Activated T-cell treated with anti-CD3 and anti-CD28 coated beads, Interleukin-2, amount 50 U/mL, for 48 hours (primary cell): Measurements from ENCODE around the gene CAMSAP1.
"Not testable (repeated sequence)": the region's sequence is repeated elsewhere in the genome, so short reads cannot be mapped to it uniquely, and the experiment has no call there.

Experiments
- DNase-seq, 2 experiments: peaks; one replicate each; pipeline ENCODE4 v3.0.0-alpha.2; 2020

Gene CAMSAP1

GRCh38 chr9:135895202-135895848 is 12.0 kb downstream of the CAMSAP1 start:
- no peak for DNase-seq

GRCh38 chr9:135893104-135893503 is 14.2 kb downstream of the CAMSAP1 start:
- DNase-seq, result no peak

DNA sequence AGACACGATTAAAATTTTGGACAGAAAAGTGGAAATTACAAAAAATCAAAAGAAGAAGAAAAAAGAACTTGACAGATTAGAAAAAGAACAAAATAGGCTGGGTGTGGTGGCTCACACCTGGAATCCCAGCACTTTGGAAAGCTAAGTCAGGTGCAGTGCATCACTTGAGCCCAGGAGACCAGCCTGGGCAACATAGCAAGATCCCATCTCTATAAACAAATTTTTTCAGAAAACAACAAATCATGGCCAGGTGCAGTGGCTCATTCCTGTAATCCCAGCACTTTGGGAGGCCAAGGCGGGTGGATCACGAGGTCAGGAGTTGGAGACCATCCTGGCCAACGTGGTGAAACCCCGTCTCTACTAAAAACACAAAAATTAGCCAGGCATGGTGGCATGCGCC is 15.0 kb downstream of the CAMSAP1 start:
- not testable (repeated sequence) for DNase-seq

DNA sequence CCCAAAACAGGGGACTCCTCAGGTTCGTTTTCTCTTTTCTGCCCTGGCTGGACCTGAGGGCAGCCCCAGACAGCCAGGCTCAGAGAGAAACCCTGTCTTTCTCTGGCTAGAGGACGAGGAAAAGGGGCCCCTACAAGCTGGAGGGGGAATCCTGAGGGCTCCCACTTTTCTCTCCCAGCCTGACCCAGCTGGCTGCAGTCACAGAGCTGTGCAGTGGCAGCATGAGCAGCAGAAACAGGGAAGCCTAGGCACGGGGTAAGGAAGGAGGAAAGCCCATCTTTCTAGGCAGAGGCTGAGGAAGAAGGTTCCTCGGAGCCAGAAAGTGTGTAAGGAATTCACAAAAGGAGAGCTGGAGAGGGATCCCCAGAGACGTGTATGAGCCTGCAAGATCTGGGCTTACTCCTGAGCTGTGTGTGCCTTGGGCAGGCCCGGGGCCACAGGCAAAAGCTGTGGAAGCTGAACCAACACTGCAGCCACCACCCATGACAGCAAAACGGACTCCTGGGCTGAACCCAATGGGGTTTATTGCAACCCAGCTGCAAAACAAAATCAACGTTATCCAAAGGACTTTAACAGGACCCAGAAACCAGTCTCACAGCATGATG is 16.2 kb downstream of the CAMSAP1 start:
- no peak for DNase-seq

- DNase-seq, result no peak
Observed at GRCh38 chr9:135890190-135891026, 16.9 kb downstream of the CAMSAP1 start.

DNA sequence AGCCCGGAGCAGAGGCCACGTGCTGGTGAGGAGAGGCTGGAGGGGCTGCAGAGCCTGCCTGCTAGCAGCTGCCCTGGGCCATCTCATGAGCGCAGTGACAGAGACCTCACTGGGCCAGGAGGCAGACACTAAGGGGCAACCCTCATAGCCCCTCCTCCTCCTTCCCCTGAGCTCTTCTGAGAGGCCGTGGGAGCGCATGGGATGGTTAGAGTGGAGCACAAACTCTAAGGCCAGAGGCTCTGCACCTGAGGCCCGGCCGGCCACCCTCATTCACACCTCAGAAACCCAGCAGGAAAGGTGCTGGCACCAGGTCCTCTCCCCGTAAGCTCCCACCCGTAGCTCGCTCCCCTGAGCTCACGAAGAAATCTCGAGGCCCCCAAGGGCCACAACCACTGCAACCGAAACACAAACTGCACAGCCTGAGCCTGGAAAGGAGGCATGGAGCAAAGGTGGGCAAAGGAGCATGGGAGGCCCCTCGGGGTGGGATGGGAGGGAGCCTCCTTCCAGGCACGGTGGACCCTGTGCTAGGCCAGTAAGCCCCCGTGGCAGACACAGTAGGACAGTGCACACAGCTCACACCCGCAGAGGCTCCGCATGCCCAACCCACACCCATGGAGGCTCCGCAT is 17.7 kb downstream of the CAMSAP1 start:
- DNase-seq, result no peak

DNA sequence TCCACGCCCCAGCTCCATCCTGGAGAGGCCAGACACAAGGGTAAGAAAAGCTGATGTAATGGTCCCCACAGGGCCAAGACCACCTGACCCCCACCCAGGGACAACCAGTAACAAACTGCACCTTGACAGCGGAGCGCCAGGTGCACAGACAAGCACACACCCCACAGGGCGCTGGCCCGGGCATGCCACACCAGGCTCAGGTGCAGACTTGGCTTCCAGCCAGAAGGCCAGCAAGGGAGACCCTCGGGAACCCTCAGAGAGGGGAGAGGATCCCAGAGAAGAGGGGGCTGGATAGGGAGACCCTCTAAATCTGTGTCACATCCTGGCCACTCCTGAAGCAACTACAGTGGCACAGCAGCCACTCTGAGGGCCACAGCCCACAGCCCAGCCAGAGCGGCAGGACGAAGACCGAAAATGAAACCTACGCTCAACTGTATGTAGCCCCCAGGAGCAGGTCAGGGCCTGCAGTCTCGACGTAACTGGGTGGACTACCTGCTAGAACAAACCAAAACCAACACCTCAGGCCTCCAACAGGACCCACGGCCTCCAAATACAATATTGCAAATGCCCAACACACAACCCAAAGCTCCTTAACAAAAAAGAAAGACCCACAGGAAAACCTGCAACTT is 18.5 kb downstream of the CAMSAP1 start:
- no peak for DNase-seq

GRCh38 chr9:135888126-135888765 is 19.1 kb downstream of the CAMSAP1 start:
- no peak for DNase-seq

- DNase-seq, result peak; percentile 74 to 77
Observed at GRCh38 chr9:135887585-135888050, 19.7 kb downstream of the CAMSAP1 start.

DNA sequence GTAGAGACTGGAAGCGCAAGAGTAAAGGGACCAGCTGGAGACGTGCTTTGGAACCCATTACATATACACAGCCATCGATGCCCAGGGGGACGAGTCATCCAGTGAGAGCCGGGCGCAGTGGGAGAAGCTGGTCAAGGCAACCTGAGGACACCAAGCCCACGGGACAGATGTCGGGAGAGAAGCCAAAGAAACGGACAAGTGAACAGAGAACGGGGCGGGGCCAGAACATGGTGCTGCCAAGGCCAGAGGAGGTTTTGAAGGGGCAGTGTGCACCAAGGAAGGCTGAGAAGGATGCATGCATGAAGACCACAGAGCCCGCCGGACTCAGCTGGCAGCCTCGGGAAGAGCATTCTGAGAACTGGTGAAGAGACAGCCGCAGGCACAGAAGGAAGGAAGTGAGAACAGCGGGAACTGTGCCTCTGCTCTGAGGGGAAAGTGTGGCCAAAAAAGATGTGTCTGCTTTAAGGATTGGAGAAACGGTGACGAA is 20.3 kb downstream of the CAMSAP1 start:
- DNase-seq, result no peak

GRCh38 chr9:135886147-135886981 is 21.0 kb downstream of the CAMSAP1 start:
- no peak for DNase-seq

DNA sequence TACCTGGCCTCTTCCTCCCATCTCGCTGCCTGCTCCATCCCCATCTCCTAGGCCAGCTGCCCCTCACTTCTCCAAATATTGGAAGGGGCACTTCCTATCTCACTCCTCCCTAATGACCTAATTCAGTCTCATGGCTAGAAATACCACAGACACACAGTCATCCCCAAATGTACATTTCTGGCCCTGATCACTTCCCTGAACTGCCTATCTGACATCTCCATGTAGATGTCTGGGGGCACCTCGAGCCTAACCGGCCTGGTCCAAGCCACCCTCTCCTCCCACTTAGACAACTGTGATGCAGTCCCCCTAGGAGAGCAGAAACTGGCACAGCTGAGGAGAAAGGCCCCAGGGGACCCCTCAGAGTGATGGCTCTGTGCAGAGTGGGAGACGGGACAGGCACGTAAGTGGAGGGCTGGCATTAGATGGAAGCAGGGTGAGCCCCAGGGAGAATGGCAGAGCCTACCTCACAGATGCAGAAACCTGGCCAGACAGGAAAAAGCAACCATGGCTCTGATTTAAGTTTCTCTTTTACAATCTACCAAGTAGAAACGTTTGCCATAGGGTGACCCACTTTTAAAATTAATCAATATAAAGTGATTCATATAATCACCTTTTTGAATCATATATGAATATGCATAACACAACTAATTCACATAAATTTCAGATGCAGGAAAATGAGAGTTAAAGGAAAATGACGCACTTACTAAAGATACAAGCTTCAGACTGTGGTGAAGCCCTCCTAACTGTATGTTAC is 22.1 kb downstream of the CAMSAP1 start:
- no peak for DNase-seq

DNA sequence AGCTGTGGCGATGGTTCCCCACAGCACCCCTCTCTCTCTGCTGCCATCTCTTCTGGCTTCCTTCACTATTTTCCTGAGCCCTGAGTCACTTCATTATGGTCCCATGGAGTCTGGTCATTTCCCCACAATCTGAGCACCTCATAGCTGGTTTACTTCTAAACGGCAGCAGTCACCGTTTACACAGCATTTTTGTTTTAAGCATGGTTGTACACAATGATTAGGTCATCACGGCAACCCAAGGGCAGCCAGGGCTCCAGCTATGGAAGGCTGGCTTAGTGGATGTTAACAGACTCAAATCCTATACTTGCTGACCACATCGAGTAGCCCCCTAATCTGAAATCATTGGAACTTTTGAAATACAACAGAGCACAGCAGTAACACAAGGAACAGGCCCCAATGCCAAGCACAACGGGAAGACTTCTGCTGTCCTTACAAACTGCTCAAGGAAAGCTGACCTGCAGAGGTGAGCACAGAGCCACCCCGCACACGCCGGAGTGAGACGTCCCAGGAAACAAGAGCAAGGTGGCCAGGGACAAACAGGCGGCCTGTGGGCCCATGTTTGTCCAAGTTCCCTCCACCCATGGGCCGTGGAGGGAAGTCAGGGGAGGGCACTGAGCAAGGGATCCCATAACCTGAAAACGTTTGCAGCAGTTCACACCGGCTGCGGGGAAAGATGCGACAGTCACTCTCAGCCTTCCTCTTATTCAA is 22.9 kb downstream of the CAMSAP1 start:
- no peak for DNase-seq

- DNase-seq, result no peak
Observed at GRCh38 chr9:135883410-135884089, 23.8 kb downstream of the CAMSAP1 start.

GRCh38 chr9:135882011-135882410 is 25.3 kb downstream of the CAMSAP1 start:
- no peak for DNase-seq

GRCh38 chr9:135880438-135880837 is 26.9 kb downstream of the CAMSAP1 start:
- DNase-seq, result no peak

DNA sequence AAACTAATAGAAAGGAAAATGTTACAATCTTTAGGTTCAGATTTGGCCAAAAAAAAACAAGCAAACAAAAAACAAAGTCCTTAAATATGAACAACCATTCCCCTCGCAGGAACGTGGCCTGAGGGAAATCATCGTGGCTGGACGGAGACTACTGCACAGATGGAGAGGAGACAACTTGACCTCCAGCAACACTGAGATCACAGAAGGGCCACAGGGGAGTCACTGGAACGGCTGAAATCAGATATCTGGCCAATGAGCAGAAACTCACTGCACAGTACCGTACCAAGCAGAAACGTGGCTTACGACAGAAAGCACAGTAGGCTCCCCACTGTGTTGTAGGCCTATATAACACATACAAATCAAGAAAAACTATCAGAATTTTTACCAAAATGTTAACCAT is 27.7 kb downstream of the CAMSAP1 start:
- DNase-seq, result no peak

DNA sequence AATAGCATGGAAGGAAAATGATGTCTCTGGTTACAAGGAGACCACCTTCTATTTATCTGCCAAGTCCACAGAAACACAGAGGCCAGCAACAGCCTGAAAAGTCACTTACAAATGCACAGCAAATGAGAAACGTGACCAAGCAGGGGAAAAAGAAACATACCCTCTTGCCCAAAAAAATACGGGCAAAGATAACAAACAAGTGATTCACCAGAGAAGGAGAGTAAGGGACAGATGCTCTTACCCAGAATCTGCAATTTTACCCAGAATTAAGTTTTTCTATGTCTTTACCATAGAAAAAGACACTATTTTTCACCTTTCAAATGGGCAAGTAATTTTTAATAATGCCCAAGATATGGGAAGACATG is 28.1 kb downstream of the CAMSAP1 start:
- no peak for DNase-seq

- DNase-seq, result no peak
Observed at GRCh38 chr9:135878528-135879236, 28.7 kb downstream of the CAMSAP1 start.
